GM18517 (cell line): ENCODE measurements around the gene AFF3.

Experiments used
- ATAC-seq: cut with Tn5 transposase; IDR thresholded peaks from one replicate; pipeline ENCODE4 v1.9.1; 2021; ENCODE audit warnings: mild to moderate bottlenecking, moderate library complexity; ENCODE audit not compliant: unreplicated experiment

The AFF3 gene

DNA sequence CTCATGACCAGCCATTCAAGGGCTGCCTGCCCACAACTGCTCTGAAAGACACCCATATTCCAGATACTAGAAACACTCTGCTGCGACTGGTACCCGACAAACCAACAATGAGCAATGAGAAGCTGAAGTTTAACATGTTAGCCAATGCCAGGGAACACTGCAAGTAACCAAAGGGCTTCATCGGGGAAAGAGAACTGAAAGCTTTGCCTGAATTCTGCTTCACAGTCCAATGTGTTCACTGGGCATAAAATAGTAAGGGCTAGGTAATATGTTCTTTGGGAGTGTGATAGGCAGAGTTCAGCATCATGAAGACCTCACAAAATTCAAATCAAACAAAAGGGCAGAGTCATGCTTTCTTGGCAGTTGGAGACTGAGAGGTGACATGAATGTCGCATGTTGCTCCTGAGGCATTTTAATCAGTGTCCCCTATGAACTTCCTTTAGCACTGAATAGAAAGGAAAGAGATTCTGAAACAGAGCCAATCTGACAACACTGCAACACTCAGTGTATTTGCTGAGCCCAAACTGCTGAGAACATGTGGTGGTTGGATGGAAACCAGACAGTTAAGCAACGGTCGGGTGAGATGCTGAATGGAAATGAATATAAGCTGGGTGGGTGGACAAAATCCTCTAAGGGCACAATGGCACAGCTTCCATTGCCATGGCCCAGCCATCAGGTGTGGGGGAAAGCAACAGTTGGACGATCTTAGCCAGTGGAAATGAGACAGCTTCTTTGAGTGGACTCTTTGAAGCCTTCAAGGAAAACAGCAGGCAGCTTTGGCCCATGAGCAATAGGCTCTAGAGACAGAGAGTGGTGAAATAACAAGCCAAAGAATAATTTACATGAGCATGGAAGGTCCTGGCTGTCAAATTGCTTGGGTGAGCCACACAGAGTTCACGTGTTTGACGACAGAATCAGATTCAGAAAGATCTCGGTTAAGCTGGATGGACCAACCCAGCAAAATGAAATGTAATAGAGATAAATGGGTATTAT lies 277.5 kb downstream of the AFF3 start:
- ATAC-seq = no peak

GRCh38 chr2:99863903-99864270 lies 278.5 kb downstream of the AFF3 start:
- no peak for ATAC-seq

DNA sequence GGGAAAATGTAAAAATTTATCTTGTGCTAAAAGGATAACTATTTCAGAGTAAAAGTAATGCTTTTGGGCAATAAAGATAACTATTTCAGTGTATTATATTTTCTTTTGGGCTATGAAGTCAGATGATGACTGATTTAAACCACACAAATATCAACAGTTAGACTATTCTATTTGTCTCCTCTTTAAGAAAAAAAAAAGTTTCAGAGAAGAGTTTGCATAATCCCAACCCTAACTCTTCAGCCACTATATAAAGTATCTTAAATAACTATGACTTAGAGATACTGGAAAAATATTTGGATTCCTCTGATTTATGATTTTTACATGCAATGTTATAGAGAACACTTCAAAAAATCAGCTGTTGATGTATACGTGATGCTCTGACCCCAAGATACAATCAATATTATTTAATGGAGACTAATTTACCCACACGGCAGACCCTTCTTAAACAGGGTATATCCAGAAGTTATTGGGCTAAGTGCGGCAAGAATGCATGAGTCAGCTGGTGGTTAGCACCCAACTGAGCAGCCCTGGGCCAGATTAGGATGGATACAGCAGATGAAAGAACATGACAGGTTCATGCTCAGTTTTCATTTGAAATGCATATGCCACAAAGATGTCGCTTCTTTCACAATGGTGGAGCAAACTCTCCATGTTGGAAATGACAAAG lies 279.0 kb downstream of the AFF3 start:
- ATAC-seq = no peak

- ATAC-seq = no peak
Measured at GRCh38 chr2:99862566-99862965, 279.8 kb downstream of the AFF3 start.

- no peak for ATAC-seq
Measured at GRCh38 chr2:99861376-99861760, 281.0 kb downstream of the AFF3 start.

GRCh38 chr2:99860720-99861375 lies 281.5 kb downstream of the AFF3 start:
- ATAC-seq = no peak

GRCh38 chr2:99858951-99859596 lies 283.3 kb downstream of the AFF3 start:
- ATAC-seq = no peak

DNA sequence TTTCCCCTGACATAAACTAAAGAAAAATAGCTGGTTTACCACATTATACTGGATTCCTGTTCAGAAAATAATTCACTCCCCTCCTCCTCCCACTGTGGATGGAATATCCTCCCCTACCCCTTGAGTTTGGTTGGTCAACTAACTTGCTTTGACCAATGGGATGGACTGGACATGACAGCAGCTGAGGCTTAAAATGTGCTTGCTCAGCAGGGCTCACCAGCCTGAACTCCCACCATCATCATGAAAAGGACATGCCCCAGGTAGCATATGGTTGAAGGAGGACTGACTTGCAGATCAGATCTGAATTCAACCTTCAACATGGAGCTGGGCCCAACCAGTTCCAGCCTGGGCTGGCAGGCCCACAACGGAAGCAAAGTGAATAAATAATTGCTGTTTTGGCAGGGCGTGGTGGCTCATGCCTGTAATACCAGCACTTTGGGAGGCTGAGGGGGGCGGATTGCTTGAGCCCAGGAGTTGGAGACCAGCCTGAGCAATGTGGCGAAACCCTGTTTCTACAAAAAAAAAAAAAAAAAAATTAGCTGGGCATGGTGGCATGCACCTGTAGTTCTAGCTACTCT lies 284.4 kb downstream of the AFF3 start:
- no peak for ATAC-seq

DNA sequence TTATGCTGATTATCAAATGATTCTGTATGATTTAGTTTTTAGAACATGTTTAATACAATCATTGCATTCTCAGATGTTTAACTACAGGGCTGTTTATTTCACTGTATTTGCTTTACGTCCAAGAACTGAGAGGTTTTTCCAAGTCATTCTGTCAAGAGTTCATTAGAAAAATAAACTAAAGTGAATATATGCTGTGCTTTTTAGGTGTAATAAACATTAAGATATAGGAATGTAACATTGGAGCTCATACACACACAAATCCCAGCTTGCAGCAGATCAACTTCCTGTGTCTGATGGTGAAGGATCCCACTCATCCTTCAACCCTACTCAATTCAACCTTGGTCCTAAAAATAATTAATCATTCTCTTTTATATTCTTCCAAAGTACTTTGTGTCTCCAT lies 285.0 kb downstream of the AFF3 start:
- no peak for ATAC-seq

GRCh38 chr2:99856119-99856518 lies 286.3 kb downstream of the AFF3 start:
- no peak for ATAC-seq

DNA sequence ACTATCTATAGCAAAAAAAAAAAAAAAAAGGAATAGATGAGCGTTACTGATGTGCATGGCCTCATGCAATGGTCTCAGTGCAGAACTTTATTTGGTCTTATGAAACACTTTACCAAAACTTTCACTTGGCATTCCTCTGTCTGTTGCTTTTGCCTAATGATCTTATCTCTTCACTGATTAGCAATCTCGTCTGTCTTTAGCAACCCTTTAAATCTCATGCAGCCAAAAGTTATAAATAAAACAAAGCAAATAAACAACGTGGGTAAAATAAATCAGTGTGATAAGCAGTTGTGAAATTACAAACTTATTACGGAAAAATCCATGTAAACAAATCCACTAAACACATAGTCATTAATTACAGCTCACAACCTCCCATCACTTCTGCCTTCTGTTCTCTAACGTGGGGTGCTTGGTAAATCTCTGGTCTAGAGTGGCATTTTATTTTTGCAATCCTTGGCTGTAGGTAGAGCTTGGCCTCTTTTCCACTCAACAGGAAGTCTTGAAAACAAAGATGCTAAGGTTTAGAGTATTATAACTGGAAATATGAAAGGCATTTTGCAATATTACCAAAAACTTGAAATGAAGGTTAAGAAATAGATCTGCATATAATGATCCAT lies 288.0 kb downstream of the AFF3 start:
- no peak for ATAC-seq

DNA sequence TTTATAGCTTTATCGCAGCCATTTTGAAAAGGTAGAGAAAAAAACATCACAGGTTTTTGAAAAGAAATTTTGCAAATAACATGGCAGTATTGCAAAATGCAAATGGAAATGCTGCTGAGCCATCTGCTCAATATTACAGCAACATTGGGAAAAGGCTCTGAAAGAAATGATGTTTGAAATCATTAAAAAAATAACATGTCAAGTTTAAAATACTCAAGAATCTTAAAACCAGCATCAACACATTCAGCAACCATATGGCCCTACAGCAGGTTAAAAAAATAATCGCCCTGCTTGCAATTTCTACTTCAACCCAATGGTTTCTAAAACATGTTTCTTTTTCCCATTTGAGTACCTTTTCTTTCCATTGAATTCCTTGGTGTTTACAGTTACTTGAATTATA lies 289.4 kb downstream of the AFF3 start:
- ATAC-seq = no peak

GRCh38 chr2:99852376-99852934 lies 289.9 kb downstream of the AFF3 start:
- no peak for ATAC-seq

GRCh38 chr2:99851811-99852210 lies 290.6 kb downstream of the AFF3 start:
- ATAC-seq = no peak

GRCh38 chr2:99851089-99851488 lies 291.3 kb downstream of the AFF3 start:
- ATAC-seq = no peak

DNA sequence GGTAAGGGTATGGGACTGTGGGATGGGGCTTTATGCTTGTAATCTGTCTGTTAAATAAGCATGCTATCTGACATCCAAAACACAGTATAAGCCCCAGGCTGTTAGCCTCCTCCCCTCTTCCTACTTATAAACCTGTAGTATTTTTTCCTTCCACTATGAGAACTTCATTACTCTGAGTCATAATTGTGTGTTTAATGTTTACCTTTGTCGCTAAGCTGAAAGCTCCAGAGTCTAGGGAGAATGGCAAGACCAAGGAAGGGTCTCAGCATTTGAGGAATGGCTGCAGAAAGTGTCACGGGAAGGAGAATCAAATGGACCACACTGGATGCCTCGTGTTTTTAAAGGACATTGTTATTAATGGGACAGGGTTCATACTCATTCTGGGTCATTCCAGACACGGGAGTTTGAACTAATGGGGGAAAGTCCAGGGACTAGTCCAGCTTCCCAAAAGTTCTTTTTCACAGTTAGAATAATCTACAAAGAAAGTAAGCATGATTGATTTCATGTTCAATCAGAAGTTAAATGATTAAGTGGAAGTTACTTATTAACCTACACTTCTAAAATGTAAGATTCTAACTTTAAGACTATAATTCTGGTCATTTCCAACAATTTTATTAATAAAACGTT lies 292.2 kb downstream of the AFF3 start:
- ATAC-seq = no peak

GRCh38 chr2:99846462-99847107 lies 295.8 kb downstream of the AFF3 start:
- no peak for ATAC-seq

DNA sequence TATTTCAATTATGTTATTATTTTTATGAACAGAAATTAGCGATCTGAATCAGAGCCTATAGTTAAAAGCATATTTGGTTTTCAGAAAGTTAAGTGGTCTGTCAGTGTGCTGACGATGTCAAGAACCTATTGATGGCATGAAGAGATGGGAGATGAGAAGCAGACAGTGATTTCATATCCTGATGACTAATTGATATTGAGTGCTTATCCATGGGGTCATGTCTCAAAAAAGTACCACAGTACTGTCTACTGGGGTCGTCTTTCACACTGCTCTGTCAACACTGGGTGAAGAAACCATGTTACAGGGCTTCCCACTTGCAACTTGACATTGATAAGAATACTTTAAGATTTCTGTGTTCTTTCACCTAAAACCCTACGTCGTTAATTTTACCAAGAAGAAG lies 297.1 kb downstream of the AFF3 start:
- ATAC-seq = no peak

DNA sequence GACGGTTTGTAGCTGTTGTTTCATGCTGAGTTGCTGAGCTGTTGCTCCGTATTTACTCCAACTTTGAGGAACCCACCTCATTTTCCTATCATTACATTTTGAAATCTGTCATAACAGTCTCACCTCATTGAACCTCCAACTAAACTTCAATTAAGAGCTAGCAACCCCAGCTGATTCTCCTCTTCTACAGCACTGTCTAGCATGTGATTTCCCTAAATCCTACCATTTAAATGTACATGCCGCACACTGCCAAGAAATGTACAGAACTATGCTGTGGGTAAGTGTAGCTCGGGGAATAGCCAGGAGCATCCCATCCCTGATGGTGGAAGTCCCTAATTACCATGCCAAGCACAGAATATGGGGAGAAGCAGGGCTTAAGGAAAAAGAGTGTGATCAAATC lies 299.9 kb downstream of the AFF3 start:
- no peak for ATAC-seq
